H1 (cell line): ENCODE results near the gene JAKMIP3. TPM values are rescaled to one million over a fixed set of nuclear protein-coding genes. Genes with fewer than 3 reads are reported as not detected.

Experiments used
- TBP ChIP-seq: IDR thresholded peaks from 2 replicates; pipeline ENCODE4 v1.6.1; 2011; ENCODE audit warnings: low read depth, low read length, improper control_type of control experiment
- polyA plus RNA-seq, 7 experiments: library from polyadenylated mRNA; depleted of rRNA in 3 of 7; stranded (reverse) in 5 of 7; unstranded in 2 of 7; fragments of >200 nt in 5 of 7; fragments of 200-250 nt in 2 of 7; gene quantifications; 1 replicate in 5 of 7; 2 replicates in 1 of 7; 4 replicates in 1 of 7; pipeline versions ENCODE4 v1.2.1 to v1.2.3, GENCODE V29; 2011 to 2013; ENCODE audit warnings: missing spikeins in 2 of 7, mixed read lengths in 2 of 7
- total RNA-seq: library from RNA; stranded (reverse); fragmentation: NEBNext Ultra II Directional; extraction: Animal tissue kit (Norgen Biotek cat#: 25700); gene quantifications from 2 replicates; pipeline ENCODE4 v1.2.1, GENCODE V29; 2021

The JAKMIP3 gene
- total and polyA plus RNA-seq, 2 of the 8 experiments (the other 6 are each of a cell fraction or from before 2014, with no cell fraction given): 0.83 to 0.91 TPM

DNA sequence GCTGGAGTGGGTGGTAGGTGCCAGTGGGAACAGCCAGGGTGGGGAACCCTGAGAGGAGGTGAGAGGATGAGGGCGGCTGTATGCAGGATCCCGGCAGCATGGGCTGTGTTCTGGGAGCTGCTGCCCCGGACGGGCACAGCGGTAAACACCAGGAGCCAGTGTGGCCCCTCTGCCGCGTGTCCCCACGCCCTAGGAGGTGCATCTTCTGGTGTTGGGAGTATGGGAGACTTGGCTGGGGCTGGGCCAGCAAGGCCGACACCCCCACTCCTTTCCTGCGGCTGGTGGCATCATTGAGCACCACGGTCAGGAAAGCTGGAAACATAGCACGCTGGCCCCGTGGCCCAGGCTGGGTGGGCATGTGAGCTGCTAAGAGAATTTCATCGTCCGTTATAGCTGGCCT is 24.4 kb upstream of the JAKMIP3 start (continued):
- TF ChIP-seq TBP: no peak
- TF ChIP-seq, all 59 proteins: peak for 0
